Fibroblast of skin of scalp (primary cell): Measurements from ENCODE around the gene VSIG10.

Source experiments
- DNase-seq: peaks from one replicate; pipeline ENCODE4 v3.0.0-alpha.2; 2013

Gene VSIG10

GRCh38 chr12:118059341-118060191, 44.2 kb downstream of the VSIG10 start:
- DNase-seq: peak; percentile 71

DNA sequence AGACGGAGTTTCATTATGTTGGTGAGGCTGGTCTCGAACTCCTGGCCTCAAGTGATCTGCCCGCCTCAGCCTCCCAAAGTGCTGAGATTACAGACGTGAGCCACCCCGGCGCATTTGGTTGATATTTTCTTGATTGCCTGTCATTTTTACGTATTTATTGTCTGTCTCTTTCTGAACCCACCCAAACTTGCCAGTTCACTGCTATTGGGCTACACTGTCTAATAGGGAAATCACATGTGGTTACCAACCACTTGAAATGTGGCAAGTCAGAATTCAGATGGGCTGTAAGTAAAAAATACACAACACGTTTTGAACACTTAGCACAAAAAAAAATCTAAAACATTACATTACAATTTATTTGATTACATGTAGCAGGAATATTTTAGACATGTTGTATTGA, 44.9 kb downstream of the VSIG10 start:
- no peak for DNase-seq

- DNase-seq: no peak
Measured at GRCh38 chr12:118058227-118058626, 45.6 kb downstream of the VSIG10 start.

DNA sequence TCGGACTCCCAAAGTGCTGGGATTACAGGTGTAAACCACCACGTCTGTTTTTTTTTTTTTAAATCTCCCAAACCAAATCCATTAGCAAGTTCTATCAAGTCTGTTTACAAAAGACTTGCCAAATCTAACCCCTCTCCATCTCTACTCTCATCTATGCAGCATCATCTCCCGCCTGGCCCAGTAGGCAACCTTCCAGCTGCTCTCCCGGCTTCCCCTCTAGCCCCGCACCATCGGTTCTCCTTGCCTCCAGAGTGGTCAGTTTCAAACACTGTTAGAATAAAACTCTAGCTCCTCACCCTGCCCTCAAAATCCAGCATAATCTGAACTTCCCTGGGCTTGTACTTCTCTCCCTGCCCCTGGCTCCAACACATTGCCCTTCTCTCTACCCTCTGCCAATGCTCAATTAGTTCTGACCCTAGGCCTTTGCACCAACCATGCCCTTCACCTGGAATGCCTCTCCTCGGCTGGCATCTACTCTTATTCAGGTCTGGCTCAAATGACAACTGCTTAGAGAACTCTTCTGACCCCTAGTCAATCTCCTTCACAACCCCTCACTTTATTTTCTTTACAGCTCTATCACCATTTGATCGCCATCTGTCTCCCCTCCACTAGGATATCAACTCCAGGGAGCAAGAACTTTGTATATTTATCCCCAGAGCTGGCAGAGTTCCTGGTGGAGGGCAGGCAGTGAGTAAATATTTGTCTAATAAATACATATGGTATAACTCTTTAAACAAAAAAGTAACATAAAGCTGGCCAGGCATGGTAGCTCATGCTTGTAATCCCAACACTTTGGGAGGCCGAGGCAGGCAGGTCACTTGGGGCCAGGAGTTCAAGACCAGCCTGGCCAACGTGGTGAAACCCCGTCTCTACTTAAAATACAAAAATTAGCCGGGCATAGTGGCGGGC, 47.7 kb downstream of the VSIG10 start:
- DNase-seq: no peak

- peak; percentile 46 for DNase-seq
Measured at GRCh38 chr12:118055144-118055557, 48.7 kb downstream of the VSIG10 start.

GRCh38 chr12:118053071-118053985, 50.5 kb downstream of the VSIG10 start:
- DNase-seq: no peak

GRCh38 chr12:118052324-118053070, 51.3 kb downstream of the VSIG10 start:
- peak; percentile 94 for DNase-seq

GRCh38 chr12:118050972-118051910, 52.6 kb downstream of the VSIG10 start:
- DNase-seq: no peak

- no peak for DNase-seq
Measured at GRCh38 chr12:118046430-118046829, 57.4 kb downstream of the VSIG10 start.

- no peak for DNase-seq
Measured at GRCh38 chr12:118044577-118044976, 59.2 kb downstream of the VSIG10 start.

GRCh38 chr12:118044075-118044474, 59.7 kb downstream of the VSIG10 start:
- no peak for DNase-seq

DNA sequence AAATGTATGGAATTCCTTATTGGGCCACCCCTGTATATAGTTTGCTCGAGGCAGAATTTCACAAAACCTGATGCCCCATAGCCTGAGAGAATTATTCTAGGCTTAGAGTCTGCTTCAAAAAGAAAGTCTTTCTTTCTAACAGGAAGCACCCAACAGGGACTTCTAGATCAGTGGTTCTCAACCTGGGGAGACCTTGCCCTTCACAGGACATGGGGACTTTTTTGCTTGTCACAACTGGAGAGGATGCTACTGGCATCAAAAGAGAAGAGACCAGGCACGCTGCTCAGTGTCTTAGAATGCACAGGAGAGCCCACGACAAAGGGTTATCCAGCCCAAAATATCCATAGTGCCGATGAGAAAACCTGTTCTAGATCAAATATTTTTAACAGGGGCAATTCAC, 61.7 kb downstream of the VSIG10 start:
- no peak for DNase-seq

DNA sequence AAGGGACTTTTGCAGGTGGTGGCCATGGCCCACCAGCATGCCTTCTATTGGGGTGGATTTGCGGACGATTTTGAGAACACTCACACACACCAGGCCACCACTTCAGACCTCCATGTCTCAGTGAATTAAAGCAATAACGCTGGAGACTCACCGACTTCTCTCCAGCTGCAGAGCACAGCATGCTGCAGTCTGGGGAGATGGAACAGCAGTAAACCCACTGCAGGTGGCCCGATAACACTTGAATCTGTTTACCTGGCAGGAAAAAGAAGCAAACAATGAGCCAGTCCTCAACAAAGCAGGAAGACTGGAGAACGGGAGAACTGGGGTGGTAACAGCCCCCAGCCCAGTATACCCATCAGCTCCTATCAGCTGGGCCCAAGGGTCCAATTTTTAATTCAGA, 65.7 kb downstream of the VSIG10 start:
- no peak for DNase-seq

GRCh38 chr12:118036672-118037411, 67.0 kb downstream of the VSIG10 start:
- DNase-seq: no peak

GRCh38 chr12:118035190-118036041, 68.4 kb downstream of the VSIG10 start:
- peak; percentile 46 for DNase-seq

DNA sequence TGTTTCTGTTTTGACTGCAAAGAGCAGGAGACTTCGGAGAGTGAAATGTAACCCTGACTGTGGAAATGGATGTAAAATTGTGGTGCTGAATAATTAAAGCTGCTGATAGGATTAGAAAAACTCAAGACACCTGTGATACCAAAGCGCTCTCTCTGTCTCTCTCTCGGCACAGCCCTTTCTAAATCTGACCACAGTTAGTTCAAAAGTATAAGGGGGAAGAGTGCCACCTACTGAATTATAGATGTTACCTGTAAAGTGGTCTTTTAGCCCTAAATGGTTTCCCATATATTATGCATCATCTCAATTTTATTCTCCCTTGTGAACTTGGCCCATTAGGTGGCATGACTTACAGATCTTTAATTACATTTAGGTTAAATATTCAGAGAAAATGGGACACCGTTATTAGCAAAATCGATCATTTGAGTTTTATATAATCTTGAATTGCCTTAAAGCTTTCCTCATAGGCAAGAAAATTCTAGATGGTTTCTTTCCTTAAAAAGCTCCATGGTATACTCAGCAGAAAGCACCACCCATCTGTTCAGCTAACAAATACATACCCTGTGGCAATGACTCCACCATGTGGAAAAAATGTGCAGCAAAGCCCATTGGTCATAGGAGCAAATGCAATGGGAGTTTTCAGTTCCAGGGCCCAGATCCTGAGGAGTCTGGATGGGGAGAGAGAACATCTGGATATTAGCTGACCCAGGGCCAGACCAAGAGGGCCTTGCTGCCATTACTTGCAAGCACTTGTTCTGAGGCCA, 69.2 kb downstream of the VSIG10 start:
- peak; percentile 70 for DNase-seq

- no peak for DNase-seq
Measured at GRCh38 chr12:118033902-118034301, 69.9 kb downstream of the VSIG10 start.

GRCh38 chr12:118033323-118033722, 70.5 kb downstream of the VSIG10 start:
- no peak for DNase-seq
